Raji (cell line): Measurements from ENCODE around the gene M1AP.

Experiments used
- POLR2A ChIP-seq: IDR thresholded peaks from 2 replicates; pipeline ENCODE4 v1.6.1; 2011; ENCODE audit warnings: low read depth, low read length, control low read depth; ENCODE audit not compliant: insufficient read depth

The M1AP gene

DNA sequence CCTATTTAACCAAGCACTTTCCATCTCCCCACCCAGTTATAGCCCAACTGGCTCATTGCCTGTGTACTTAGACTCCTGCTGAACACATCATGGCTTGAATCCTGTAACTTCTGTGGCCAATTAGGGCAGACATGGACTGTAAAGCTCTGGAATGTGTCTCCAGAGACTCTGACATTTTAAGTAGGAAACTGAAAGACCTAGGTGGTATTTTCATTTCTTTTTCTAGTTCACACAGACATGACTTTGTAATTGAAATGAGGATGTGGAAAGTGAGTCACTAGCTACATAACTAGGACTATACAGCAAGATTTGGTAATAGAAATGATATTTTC is 81.4 kb downstream of the M1AP start:
- TF ChIP-seq POLR2A: no peak

DNA sequence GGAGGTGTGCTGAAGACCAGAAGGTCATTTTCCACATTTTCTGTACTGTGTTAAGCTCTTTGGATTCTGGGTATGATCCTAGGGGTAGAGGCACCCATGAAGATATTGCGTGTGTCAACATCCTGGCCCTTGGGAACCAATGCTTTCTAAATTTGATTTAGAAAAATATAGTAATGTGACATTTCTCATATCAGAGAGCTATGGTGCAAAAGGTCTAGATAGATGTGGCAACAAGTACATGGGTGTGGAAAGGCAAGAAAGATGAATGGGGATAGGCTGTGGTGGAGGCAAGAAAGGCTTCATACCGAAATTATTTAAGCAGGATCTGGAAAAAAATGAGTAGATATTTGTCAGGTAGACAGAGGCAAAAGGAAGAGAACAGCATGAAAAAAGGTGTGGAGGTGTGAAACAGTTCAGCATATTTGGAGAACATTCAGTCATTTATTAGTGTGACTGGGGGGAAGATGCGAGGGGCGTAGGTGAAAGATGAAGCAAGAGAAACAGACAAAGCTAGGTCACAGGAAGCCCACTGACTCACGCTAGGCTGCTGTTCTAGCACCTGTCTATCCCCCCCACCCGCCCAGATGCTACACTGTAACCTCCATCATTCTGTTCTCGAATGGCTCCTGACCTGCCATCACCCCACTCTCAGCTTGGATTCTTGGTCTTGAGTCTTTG is 81.9 kb downstream of the M1AP start:
- TF ChIP-seq POLR2A: no peak

- TF ChIP-seq POLR2A: no peak
These were observed 83.9 kb downstream of the M1AP start for GRCh38 chr2:74564222-74564621.

DNA sequence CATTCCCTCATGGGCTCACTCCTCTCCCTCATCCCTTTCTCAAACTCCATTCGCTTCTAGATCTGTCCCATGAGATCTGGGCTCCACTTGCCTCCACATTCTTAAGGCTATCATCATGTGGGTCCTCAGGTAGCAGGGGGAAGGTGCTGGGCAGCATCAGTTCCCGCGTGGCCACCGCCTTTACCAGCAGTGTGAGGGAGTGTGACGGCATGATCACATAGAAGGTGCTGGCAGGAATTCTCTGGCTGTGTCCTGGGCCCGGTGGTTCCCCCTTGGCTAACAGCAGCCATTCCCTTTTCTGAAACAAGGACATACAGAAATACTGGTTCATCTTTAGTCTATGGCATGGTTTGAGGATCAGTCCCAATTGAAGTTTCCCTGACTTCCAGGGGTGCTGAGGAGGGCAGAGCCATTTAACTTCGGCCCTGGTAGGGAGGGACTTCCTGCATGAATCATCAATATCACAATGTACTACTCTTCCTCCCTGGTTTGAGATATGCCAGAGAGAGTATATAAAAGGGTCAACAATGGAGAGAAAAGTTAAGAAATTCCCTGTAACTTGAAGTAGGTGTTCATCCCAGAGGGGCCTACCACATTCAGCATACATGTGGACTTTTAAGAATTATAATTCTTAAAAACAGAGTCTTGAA is 85.9 kb downstream of the M1AP start:
- TF ChIP-seq POLR2A: no peak

- no peak for TF ChIP-seq POLR2A
These were observed 87.5 kb downstream of the M1AP start for GRCh38 chr2:74560591-74560990.

GRCh38 chr2:74559912-74560311 is 88.2 kb downstream of the M1AP start:
- no peak for TF ChIP-seq POLR2A

- TF ChIP-seq POLR2A: no peak
These were observed 89.6 kb downstream of the M1AP start for GRCh38 chr2:74558284-74559230.

DNA sequence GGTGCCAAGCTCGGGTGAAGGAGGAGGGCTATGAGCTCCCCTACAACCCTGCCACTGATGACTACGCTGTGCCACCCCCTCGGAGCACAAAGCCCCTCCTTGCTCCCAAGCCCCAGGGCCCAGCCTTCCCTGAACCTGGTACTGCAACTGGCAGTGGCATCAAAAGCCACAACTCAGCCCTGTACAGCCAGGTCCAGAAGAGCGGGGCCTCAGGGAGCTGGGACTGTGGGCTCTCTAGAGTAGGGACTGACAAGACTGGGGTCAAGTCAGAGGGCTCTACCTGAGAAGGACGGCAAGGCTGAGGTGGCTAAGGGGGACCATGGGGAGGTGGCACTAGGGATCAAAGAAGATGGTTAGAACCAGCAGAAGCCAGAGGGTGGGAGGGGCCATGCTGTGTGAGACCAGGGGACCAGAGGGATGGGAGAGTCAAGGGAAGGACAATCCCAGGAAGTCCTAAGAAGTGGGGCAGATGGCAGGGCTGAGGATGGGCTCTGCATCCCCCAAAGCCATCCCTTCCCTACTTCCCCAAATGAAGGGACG is 91.2 kb downstream of the M1AP start:
- TF ChIP-seq POLR2A: no peak

DNA sequence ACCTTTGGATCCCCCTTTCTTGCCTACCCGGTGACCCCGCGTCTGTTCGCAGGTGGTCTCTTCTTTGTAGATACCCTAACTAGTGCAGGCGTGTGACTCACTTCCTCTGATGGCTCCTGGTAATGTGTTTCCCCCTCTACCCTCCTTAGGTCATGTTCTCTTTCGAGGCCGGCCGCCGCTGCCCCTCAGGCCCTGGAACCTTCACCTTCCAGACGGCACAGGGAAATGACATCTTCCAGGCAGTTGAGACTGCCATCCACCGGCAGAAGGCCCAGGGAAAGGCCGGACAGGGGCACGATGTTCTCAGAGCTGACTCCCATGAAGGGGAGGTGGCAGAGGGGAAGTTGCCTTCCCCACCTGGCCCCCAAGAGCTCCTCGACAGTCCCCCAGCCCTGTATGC is 92.0 kb downstream of the M1AP start:
- TF ChIP-seq POLR2A: no peak

DNA sequence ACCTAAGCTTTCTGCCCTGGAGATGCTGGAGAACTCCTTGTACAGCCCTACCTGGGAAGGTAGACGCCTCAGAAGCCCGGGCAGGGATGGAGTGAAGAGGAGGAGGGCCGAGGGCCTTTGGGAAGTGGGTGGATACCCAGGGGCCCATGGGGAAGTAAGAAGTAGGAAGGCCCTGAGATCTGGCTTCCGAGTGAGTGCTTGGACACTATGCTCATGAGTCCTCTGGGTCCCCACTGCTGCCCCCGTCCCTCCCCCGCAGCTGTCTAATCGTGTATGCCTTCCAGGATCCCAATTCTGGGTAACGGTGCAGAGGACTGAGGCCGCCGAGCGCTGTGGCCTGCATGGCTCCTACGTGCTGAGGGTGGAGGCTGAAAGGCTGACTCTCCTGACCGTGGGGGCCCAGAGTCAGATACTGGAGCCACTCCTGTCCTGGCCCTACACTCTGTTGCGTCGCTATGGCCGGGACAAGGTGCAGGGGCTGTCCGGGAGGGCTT is 92.5 kb downstream of the M1AP start:
- no peak for TF ChIP-seq POLR2A

DNA sequence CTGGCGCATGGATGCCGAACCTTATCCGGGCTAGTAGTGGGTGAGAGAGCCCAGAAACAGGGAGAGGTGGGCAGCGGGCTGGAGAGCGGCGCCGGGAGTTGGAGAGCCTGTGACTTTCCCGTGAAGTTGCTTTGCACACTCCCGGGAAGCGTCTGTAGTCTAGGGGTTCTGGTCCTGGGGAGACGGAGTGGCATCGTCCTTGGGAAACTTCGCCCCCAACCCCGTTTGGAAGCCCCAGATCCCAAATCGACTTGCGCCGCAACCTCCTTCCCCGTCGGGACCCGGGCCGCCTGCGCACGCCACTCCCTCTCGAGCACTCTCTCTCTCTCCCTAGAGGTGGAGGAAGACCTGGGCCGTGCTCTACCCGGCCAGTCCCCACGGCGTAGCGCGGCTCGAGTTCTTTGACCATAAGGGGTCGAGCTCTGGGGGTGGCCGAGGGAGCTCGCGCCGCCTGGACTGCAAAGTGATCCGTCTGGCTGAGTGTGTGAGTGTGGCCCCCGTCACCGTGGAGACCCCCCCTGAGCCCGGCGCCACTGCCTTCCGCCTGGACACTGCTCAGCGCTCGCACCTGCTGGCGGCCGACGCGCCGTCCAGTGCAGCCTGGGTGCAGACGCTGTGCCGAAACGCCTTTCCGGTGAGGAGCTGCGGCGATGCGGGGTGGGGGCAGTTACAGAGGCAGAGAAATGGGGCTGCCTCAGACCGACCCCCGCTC is 93.2 kb downstream of the M1AP start:
- TF ChIP-seq POLR2A: no peak

- 0 out of 2 replicates have a peak, but pooled peaks have one; percentile 21 for TF ChIP-seq POLR2A
These were observed 94.0 kb downstream of the M1AP start, which contains the start of the genes DOK1 and LOXL3 for GRCh38 chr2:74553892-74554819. Gene DOK1 (plus strand): TSS chr2:74554720. CDS start chr2:74554755, 35 bp downstream. Gene LOXL3 (minus strand): TSS chr2:74553942. CDS start chr2:74552634, 1,308 bp downstream.
